GM18508 (cell line): ENCODE results near the gene GMDS.

Experiments used
- ATAC-seq: cut with Tn5 transposase; IDR thresholded peaks from one replicate; pipeline ENCODE4 v1.9.1; 2021; ENCODE audit warnings: moderate number of reproducible peaks; ENCODE audit not compliant: insufficient read depth, unreplicated experiment

GMDS gene

DNA sequence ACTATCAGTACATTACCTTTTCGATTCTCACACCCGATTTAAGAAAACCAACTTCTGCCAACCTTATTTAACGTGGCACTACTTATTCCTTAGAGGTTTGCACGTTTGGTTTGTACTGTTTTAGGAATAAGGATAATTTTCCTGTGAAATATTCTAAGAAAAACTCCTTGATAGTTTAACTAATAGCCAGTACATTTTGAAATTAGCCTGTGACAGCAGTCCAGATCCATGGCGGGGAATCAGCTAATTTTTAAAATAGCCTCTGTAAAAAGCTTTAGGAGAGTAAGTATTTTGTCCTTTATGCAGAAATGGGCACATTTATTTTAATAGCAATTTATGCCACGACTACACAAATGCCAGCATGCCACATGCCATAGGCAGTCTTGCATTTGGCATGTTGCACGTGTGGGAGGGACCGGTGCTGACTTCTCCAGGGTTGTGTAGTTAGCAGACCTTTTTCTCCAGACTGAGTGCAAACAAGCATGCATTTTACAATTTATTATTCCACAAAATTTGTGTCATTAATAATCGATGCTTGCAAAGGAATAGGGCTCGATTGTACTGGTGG, 629.5 kb downstream of the GMDS start:
- no peak for ATAC-seq

DNA sequence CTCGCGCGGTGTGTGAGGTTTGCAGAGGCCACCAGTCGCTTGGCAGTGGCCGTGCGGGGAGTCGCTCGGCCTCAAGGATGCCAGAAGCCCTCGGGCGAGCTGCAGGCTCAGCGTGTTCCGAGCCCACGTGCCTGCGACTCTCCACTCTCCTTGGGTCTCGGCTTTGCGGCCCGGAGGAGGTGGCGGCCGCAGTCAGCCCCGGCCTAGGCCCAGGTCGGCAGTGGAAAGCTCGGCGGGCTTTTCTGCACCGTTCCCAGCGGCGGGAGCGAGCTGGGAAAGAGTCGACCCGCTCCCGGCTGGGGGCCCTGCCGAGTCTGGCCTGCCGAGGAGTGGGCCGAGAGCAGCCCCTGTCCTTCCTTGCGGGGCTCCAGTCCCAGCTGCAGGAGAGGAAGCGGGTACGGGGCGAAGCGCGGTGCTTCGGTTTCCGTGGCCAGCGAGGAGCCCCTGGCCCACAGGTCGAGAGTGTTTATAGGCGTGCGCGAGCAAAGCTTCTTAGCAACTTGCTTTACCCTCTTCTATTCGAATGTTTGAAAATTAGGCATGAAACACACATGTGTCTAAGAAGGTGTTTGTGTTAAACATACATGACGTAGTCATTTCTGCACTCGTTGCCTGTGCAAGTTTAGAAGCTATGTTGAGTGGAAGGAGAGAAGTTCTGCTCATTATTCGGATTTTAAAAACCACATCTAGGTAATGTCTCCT, 630.1 kb downstream of the GMDS start:
- ATAC-seq = no peak

DNA sequence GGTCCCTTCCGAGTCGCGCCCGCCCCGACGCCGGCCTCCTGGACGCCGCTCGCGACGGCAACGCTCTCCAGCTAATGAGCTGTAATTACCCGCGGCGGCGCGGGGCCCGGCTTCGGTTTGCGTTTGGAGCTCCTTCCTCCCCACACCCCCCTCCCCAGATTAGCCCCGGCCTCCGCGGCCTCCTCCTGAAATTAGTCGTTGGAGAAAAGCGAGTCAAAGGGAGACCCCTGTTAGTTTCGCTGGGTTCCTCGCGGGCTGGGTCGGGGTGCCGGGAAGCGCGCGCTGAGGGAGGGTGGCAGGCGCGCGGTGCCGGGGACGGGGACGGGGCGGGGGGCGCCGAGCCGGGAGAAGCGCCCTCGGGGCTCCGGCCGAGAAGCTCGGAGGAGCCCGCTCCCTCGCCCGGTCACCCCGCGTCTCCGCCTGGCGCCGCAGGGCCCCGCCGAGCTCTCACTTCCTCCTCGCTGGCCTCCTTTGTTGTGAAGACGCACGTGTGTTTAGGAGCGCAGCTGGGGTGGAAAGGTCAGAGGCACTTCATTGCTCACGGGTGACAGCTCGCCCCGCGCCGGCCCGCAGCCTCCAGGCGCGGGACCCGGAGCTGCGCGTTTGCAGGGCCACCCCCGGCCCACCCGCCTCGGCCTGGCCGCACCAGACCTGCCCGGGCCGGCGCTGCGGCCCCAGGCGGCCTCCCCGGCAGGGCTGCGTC, 630.8 kb downstream of the GMDS start:
- ATAC-seq = no peak

DNA sequence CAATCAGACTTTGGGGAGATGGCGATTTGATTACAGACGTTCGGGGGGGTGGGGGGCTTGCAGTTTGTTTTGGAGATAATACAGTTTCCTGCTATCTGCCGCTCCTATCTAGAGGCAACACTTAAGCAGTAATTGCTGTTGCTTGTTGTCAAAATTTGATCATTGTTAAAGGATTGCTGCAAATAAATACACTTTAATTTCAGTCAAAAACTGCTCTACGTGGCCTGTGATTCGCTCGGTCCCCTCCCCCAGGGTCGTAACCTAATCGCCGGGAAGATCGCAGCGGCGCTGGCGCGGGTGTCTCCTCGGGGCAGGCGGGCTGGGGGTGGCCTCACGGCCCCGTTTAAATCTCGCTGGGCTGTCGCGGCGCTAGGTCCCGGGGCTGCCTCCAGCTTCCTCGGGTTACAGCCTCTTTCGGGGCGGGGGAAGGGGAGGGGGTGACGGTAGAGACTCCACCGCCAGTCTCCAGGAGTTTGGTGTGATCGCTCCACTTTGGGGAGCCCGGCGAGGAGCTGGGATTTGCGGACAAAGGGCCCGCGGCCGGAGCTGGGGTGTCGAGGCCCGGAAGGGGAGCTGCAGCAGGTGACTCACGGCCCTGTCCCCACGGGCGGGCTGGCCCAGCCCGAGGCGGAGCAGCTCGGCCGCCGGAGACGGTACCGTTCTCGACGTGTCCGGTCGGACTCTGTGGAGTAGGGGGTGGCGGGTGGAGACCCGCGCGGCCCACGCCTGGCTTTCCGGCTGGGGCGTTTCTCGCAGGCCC, 631.5 kb downstream of the GMDS start:
- no peak for ATAC-seq

DNA sequence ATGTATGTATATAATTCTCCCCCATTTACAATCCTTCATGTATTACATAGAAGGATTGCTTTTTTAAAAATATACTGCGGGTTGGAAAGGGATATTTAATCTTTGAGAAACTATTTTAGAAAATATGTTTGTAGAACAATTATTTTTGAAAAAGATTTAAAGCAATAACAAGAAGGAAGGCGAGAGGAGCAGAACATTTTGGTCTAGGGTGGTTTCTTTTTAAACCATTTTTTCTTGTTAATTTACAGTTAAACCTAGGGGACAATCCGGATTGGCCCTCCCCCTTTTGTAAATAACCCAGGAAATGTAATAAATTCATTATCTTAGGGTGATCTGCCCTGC, 632.1 kb downstream of the GMDS start:
- no peak for ATAC-seq

DNA sequence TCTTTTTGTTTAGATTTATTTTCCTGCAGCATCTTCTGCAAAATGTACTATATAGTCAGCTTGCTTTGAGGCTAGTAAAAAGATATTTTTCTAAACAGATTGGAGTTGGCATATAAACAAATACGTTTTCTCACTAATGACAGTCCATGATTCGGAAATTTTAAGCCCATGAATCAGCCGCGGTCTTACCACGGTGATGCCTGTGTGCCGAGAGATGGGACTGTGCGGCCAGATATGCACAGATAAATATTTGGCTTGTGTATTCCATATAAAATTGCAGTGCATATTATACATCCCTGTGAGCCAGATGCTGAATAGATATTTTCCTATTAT, 632.5 kb downstream of the GMDS start:
- no peak for ATAC-seq

DNA sequence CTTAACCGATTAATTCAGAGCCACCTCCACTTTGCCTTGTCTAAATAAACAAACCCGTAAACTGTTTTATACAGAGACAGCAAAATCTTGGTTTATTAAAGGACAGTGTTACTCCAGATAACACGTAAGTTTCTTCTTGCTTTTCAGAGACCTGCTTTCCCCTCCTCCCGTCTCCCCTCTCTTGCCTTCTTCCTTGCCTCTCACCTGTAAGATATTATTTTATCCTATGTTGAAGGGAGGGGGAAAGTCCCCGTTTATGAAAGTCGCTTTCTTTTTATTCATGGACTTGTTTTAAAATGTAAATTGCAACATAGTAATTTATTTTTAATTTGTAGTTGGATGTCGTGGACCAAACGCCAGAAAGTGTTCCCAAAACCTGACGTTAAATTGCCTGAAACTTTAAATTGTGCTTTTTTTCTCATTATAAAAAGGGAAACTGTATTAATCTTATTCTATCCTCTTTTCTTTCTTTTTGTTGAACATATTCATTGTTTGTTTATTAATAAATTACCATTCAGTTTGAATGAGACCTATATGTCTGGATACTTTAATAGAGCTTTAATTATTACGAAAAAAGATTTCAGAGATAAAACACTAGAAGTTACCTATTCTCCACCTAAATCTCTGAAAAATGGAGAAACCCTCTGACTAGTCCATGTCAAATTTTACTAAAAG, 633.0 kb downstream of the GMDS start:
- no peak for ATAC-seq

DNA sequence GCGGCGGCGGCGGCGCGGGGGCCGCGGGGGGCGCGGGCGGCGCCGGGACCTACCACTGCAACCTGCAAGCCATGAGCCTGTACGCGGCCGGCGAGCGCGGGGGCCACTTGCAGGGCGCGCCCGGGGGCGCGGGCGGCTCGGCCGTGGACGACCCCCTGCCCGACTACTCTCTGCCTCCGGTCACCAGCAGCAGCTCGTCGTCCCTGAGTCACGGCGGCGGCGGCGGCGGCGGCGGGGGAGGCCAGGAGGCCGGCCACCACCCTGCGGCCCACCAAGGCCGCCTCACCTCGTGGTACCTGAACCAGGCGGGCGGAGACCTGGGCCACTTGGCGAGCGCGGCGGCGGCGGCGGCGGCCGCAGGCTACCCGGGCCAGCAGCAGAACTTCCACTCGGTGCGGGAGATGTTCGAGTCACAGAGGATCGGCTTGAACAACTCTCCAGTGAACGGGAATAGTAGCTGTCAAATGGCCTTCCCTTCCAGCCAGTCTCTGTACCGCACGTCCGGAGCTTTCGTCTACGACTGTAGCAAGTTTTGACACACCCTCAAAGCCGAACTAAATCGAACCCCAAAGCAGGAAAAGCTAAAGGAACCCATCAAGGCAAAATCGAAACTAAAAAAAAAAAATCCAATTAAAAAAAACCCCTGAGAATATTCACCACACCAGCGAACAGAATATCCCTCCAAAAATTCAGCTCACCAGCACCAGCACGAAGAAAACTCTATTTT, 633.7 kb downstream of the GMDS start:
- no peak for ATAC-seq

DNA sequence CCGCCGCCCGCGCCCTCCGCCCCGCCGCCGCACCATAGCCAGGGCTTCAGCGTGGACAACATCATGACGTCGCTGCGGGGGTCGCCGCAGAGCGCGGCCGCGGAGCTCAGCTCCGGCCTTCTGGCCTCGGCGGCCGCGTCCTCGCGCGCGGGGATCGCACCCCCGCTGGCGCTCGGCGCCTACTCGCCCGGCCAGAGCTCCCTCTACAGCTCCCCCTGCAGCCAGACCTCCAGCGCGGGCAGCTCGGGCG, 634.2 kb downstream of the GMDS start:
- ATAC-seq = no peak

DNA sequence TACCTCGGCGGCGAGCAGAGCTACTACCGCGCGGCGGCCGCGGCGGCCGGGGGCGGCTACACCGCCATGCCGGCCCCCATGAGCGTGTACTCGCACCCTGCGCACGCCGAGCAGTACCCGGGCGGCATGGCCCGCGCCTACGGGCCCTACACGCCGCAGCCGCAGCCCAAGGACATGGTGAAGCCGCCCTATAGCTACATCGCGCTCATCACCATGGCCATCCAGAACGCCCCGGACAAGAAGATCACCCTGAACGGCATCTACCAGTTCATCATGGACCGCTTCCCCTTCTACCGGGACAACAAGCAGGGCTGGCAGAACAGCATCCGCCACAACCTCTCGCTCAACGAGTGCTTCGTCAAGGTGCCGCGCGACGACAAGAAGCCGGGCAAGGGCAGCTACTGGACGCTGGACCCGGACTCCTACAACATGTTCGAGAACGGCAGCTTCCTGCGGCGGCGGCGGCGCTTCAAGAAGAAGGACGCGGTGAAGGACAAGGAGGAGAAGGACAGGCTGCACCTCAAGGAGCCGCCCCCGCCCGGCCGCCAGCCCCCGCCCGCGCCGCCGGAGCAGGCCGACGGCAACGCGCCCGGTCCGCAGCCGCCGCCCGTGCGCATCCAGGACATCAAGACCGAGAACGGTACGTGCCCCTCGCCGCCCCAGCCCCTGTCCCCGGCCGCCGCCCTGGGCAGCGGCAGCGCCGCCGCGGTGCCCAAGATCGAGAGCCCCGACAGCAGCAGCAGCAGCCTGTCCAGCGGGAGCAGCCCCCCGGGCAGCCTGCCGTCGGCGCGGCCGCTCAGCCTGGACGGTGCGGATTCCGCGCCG, 634.7 kb downstream of the GMDS start:
- ATAC-seq = no peak

DNA sequence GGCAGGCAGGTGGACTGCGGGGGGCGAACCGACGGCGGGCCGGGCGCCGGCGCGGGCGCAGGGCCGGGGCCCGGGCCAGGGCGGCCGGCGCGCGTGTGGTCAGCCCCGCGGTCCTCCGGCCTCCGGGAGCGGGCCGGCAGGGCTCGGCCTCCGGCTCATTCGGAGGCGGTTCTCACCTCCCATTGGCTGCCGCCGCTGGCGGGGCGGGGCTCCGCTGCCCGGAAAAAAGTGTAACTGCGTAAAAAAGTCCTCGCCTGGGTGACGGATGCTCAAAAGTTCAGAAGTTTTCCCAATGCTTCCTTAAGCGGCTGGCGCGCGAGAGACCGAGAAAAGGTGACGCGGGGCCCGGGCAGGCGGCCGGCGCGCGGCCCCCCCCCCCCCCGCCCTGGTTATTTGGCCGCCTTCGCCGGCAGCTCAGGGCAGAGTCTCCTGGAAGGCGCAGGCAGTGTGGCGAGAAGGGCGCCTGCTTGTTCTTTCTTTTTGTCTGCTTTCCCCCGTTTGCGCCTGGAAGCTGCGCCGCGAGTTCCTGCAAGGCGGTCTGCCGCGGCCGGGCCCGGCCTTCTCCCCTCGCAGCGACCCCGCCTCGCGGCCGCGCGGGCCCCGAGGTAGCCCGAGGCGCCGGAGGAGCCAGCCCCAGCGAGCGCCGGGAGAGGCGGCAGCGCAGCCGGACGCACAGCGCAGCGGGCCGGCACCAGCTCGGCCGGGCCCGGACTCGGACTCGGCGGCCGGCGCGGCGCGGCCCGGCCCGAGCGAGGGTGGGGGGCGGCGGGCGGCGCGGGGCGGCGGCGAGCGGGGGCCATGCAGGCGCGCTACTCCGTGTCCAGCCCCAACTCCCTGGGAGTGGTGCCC, 635.5 kb downstream of the GMDS start, which contains the start of gene FOXC1:
TSS of gene FOXC1 (plus strand) at position 268 of the 849 bp plus-strand sequence. CDS start at position 799, 531 bp downstream.
- no peak for ATAC-seq

DNA sequence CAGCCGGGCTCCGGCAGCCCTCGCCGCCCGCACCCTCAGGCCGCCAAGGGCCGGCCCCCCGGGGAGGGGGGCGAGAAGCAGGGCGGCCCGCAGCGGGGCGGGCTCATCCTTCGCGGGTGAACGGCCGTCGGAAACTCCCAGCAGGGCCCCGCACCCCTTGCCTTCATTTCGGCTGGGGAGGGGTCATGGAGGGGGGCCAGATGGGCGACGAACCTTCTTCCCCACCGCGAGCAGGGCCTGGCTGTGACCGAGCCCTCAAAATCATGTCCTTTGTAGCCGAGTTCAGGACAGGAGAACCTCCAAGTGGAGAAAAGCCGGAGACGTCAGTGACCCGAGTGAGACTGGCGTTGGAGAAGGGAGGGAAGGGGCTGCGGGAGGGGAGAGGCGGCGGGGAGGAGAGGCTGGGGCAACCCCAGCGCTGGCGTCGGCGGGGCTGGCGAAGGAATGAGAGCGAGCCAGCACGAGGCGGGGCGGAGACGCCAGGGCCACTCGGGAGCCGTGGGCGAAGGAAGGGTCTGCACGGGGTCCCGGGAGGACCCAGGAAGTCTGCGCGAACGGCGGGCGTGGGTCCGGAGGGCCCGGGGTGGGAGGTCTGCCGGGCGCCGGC, 636.3 kb downstream of the GMDS start:
- no peak for ATAC-seq

DNA sequence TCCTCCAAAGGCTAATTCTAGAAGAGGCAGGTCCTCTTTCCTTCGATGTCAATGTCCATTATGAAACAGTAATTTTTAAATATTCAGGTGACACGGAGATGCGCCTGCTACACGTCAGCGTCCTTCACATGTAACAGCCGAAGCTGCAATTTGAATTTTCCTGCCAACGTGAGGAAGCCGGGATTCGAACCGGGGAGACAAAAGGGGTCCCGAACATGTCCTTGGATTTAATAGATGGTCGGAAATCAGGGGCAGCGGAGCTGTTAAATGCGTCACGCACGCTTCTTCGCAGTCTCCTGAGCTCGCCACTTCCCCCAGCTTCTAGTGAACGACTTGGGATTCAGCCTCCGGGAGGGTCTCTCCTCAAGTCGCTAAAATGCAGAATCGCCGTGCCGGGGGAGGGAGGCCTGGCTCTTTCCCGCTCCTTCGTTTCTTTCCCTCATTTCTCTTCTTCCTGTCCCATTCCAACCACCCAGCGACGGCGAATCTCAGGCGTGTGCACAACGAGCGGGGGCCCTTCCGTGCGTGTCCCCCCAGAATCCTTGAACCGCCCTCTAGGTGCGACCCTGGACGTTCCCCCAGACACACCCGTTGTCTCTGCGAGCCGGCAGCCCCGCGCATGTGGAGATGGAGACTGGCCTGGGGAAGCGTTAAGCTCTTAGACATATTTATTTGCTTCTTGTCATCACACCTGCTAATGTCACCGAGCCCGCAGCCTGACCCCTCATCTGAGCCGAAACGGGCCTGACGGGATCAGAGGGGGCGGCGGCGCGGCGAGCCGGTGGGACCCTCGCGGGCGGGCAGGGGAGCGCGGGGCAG, 637.0 kb downstream of the GMDS start:
- no peak for ATAC-seq

DNA sequence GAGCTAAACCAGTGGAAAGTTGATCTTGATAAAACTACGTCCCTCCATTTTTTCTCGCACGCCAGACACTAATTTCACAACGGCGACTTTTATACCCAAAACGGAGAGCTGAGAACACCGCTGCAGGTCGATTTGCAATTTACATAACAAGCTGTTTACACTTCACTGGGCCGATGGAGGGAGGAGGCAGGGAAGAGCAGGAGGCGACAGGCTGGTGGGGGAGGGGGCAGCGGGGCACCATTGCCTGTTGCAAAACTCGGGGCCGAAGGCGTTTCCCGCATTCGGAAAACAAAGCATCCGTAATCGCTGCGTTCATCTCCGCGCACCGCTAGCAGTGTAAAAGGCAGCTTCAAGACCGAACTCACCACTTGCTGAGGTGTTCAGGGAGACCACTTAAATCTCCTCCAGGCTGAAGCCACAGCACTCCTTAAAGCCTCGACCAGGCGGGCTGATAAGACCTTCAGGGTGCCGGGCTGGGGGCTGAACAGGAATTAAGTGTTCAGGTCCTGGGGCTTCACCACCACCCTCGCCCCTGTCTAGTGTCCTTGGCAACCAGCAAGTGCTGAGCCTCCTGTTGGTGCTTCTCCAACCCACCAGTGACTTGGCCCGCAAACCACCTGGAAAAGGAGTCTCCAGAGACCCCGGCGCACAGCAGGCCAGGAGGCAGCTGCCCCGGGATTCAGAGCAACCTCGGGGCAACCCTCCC, 637.7 kb downstream of the GMDS start:
- no peak for ATAC-seq

DNA sequence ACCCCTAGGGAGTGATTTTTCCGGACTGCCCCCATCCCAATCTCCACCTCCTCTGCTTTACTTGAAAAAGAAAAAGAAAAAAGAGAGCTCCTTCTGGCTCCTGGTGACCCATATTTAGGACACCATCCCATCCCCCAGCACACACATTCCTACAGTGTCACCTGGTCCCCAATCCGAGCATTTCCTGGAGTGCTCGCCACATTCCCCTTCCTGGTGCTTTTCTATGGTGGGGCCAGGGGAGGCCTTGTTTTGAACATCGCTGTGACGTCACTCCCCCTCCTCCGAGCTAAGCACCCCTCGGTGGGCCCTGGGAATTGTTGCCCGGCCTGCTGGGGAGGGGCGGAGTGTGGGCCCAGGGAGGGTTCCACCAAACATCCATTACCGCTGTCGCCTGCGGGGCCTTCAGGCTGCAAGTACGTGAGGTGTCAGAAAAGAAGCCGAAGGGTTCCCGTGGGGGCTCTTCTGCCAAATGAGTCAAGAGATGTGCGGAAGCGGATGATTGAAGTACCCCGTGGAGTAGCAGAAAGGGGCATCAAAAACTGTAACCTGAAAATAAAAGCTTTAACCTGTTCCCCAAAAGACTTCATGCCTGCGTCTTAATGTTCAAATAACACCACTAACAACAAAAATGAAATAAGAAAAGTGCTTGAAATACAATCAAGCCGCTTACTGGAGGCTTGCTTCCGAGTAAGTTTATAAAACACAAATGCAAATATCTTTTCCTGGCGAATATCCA, 638.5 kb downstream of the GMDS start:
- ATAC-seq = no peak
